Smooth muscle cell (in vitro differentiated cells): Measurements from ENCODE around the gene DNAAF2. TPM values are rescaled to one million over a fixed set of nuclear protein-coding genes. Genes with fewer than 3 reads are reported as not detected.

Source experiments
- DNase-seq: peaks from one replicate; lab custom pipeline; 2025; ENCODE audit not compliant: unreplicated experiment; lab: John Stamatoyannopoulos, UW
- H2AFZ ChIP-seq: fragments of 200-600 bp; sonication (generic); 2 replicates; pipeline ENCODE4 v1.6.0; 2016; ENCODE audit warnings: antibody characterized with exemption, low read depth, mild to moderate bottlenecking
- H3F3A ChIP-seq: fragments of 200-600 bp; sonication (generic); 2 replicates; pipeline ENCODE4 v1.6.0; 2017; ENCODE audit warnings: antibody characterized with exemption, low read depth
- H3K27ac ChIP-seq: fragments of 200-600 bp; sonication (generic); 2 replicates; pipeline ENCODE4 v1.5.1; 2016; ENCODE audit warnings: low read depth, mild to moderate bottlenecking
- H3K27me3 ChIP-seq: fragments of 200-600 bp; sonication (generic); 2 replicates; pipeline ENCODE4 v1.6.1; 2016; ENCODE audit warnings: low read depth, mild to moderate bottlenecking
- H3K36me3 ChIP-seq: fragments of 200-600 bp; sonication (generic); 2 replicates; pipeline ENCODE4 v1.5.1; 2016; ENCODE audit warnings: low read depth
- H3K4me1 ChIP-seq: fragments of 200-600 bp; sonication (generic); 2 replicates; pipeline ENCODE4 v1.5.1; 2016; ENCODE audit warnings: low read depth
- H3K4me2 ChIP-seq: fragments of 200-600 bp; sonication (generic); 2 replicates; pipeline ENCODE4 v1.6.0; 2016; ENCODE audit warnings: mild to moderate bottlenecking
- H3K4me3 ChIP-seq: fragments of 200-600 bp; sonication (generic); 2 replicates; pipeline ENCODE4 v1.5.1; 2016; ENCODE audit warnings: mild to moderate bottlenecking
- H3K79me2 ChIP-seq: fragments of 200-600 bp; sonication (generic); 2 replicates; pipeline ENCODE4 v1.6.0; 2016; ENCODE audit warnings: low read depth, mild to moderate bottlenecking
- H3K9ac ChIP-seq: fragments of 200-600 bp; sonication (generic); 2 replicates; pipeline ENCODE4 v1.6.0; 2016; ENCODE audit warnings: low read depth
- H3K9me3 ChIP-seq: fragments of 200-600 bp; sonication (generic); replicated peaks from 2 replicates; pipeline ENCODE4 v1.5.1; 2016; ENCODE audit warnings: low read depth
- H4K20me1 ChIP-seq: fragments of 200-600 bp; sonication (generic); 2 replicates; pipeline ENCODE4 v1.6.0; 2016; ENCODE audit warnings: low read depth
- CTCF ChIP-seq: fragments of 200-600 bp; sonication (generic); IDR thresholded peaks from 2 replicates; pipeline ENCODE4 v1.5.1; 2017; ENCODE audit warnings: borderline replicate concordance, mild to moderate bottlenecking, antibody characterized with exemption; ENCODE audit not compliant: insufficient read depth, poor library complexity, severe bottlenecking
- WGBS: methylation state at CpG from one replicate; pipeline ENCODE4 v1.1.7; 2016; ENCODE audit warnings: low lambda C conversion rate; 5-methylcytosine and 5-hydroxymethylcytosine counted together
- polyA plus RNA-seq: library from polyadenylated mRNA; unstranded; fragments of >200 nt; fragmentation: Nextera tagmentation; extraction: Ambion mirVana; gene quantifications from 2 replicates; pipeline ENCODE4 v1.2.1, GENCODE V29; 2016
- total RNA-seq: library from RNA; depleted of rRNA; stranded (reverse); fragments of >200 nt; gene quantifications from 2 replicates; pipeline ENCODE4 v1.2.3, GENCODE V29; 2014

DNAAF2 gene
- total and polyA plus RNA-seq, 2 experiments from 2014 or later: 11.3 to 14.0 TPM

DNA sequence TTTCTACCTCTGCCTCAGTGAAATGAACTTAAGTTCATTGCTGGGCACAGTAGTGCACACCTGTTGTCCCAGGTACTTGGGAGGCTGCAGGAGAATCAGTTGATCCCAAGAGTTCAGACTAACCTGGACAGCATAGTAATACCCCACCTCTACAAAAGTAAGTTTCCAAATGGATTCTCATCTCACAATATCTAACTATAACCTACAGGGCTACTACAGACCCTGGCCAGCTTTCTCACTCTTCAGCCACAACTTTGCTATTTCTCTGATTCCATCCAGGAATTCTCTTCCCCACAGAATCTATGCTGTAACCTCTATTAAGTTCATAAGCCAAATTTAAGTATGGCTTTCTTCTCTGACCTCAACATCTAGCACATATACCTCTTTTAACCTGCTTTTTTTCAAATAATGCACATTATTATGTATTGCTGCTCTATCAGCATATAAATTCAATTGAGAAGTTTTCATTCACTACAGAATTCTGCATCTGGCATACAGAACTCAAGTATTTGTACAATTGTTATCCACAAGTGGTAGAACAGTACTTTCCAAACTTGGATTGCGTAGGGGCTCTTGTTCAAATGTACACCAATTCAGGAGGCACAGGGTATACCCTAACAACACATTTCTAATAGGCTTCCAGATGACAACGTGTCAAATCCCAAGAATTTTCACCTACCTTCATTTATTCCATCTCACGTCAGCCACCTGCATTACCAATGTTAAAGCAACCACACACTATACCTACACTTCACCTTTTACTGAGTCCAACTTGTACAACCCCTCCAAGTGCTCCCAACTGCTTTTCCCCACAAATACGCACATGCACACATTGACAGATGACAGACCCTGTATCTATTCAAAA, 52.7 kb downstream of the DNAAF2 start:
- over 99% methylated on average over 4 of the region's 4 CpGs for WGBS
- Histone ChIP-seq H3K27ac (no peak overlapping the region), H3K9me3 (no peaks in the 10 kb centered on the region), H2AFZ (no peak overlapping the region), H4K20me1 (peaks cover 80% of the 10 kb centered on the region), H3F3A (peaks cover 8% of the 10 kb centered on the region), H3K9ac (no peak overlapping the region), H3K4me2 (no peak overlapping the region), H3K4me1 (peaks cover 14% of the 10 kb centered on the region), H3K36me3 (peaks cover 4% of the 10 kb centered on the region), H3K79me2 (peaks cover 63% of the 10 kb centered on the region), H3K4me3 (no peak overlapping the region), H3K27me3 (no peaks in the 10 kb centered on the region)
- no peak for DNase-seq
- TF ChIP-seq CTCF: no peak

GRCh38 chr14:49581209-49582112, 53.6 kb downstream of the DNAAF2 start:
- Histone ChIP-seq H3K36me3 (peaks cover 4% of the 10 kb centered on the region), H3F3A (peaks cover 8% of the 10 kb centered on the region), H3K4me1 (peaks cover 14% of the 10 kb centered on the region), H3K27ac (no peak overlapping the region), H3K9ac (no peak overlapping the region), H3K27me3 (no peaks in the 10 kb centered on the region), H2AFZ (no peak overlapping the region), H3K79me2 (peaks cover 63% of the 10 kb centered on the region), H3K4me2 (no peak overlapping the region), H3K9me3 (no peaks in the 10 kb centered on the region), H3K4me3 (no peak overlapping the region), H4K20me1 (peaks cover 80% of the 10 kb centered on the region)
- TF ChIP-seq CTCF: no peak
- WGBS: 77% methylated on average over 9 of the region's 9 CpGs
- DNase-seq: no peak

DNA sequence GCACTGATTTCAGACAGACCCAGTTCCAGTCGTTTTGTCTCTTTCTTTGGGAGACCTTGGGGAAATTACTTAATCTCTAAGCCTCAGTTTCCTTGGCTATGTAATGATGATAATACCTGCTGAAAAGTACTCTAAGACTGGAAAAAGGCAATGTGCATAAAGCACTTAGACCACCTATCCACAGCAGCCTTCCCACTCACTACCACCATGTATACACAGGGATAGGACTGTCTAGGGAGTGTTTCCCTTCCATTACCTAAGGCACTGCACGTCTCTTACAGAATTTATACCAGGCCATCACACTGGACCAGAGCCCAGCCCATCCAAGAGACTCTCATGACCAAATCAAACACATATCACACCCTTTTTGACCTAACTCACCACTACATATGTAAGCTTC, 55.2 kb downstream of the DNAAF2 start:
- peaks cover 50% of the 10 kb centered on the region for H3K79me2 ChIP-seq

More for the DNA sequence above, 55.2 kb downstream of the DNAAF2 start:
- Histone ChIP-seq H3K27me3 (no peaks in the 10 kb centered on the region), H3F3A (peaks cover 8% of the 10 kb centered on the region), H2AFZ (no peak overlapping the region), H3K27ac (no peak overlapping the region), H3K4me3 (no peak overlapping the region), H3K4me2 (no peak overlapping the region), H3K36me3 (peaks cover 4% of the 10 kb centered on the region), H3K4me1 (peaks cover 12% of the 10 kb centered on the region), H4K20me1 (peaks cover 72% of the 10 kb centered on the region), H3K9me3 (no peaks in the 10 kb centered on the region), H3K9ac (no peak overlapping the region)
- no peak for TF ChIP-seq CTCF
- no peak for DNase-seq
- WGBS: 100% methylated on average over 2 of the region's 2 CpGs
